ENCODE measurements around the gene ADAMTSL1.

Gene ADAMTSL1

GRCh38 chr9:18700714-18701113 is 226.8 kb downstream of the ADAMTSL1 start:
- no peak for DNase-seq (ENCODE audit: low read depth in 2 of 2)

DNA sequence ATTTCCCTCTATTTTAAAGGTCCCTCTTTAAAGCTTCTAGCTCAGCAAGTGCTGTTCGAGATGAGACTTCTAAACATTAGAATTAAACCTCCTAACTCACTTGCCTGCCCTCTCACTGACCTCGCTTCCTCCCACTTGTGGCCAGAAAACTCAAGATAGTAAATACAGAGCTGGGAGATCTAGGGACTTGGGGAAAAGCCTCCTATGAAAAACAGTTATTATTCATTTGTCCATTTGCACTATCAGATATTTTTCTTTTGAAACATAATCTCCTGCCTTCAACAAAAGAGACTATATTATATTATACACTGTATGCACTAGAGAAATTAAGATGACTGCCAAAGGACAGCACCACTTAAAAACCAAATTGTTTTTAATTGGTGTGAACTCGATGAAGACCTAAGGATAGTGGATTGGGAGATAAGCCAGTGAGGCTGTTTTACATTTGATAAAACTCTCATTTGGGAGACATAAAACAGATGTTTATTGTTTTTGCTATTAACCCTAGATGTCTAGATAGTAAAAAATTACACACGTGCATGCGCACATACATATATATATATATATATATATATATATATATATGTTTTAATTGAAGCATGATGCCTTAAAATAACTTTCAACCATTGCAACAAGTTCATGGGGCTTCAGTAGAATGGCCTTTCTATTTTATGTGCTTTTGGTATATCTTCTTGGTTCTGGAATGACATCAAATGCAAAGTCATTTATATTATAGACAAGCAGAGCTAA is 229.4 kb downstream of the ADAMTSL1 start:
- no peak for DNase-seq (ENCODE audit: low read depth in 2 of 2)

DNA sequence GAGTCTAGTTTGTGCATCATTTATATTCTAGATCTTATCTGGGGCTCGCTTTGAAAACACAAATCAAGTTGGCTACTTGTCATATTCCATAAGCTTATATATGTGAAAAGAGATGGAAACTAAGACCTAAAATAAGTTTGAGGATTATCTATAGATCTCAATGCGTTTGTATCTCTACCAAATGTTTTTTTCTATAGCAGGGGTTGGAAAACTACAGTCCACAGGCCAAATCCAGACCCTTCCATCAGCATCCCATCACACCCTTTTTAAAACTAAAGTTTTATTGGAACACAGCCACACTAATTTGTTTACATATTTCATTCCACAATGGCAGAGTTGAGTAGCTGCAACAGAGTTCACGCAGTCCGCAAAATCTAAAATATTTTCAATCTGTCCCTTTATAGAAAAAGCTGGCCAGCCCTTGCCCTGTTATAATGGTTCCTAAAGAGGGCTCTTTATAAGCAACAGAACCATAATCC is 230.0 kb downstream of the ADAMTSL1 start:
- no peak for DNase-seq (ENCODE audit: low read depth in 2 of 2)

DNA sequence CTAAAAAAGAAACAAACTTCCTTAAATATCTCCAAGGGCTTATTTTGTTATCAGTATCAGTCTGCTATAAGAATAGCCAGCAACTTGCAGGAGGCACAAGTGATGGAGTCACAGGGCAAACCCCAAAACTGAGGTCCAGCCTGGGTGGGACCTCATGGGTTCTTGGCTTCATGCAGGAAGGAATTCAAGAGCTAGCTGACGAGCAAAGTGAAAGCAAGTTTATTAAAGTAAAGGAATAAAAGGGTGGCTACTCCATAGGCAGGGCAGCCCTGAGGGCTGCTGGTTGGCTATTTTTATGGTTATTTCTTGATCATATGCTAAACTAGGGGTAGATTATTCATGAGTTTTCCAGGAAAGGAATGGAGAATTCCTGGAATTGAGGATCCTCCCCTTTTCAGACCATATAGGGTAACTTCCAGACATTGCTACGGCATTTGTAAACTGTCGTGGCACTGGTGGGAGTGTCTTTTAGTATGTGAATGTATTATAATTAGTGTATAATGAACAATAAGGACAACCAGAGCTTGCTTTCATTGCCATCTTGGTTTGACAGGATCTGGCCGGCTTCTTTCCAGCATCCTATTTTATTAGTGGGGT is 231.9 kb downstream of the ADAMTSL1 start:
- no peak for DNase-seq (ENCODE audit: low read depth in 2 of 2)

DNA sequence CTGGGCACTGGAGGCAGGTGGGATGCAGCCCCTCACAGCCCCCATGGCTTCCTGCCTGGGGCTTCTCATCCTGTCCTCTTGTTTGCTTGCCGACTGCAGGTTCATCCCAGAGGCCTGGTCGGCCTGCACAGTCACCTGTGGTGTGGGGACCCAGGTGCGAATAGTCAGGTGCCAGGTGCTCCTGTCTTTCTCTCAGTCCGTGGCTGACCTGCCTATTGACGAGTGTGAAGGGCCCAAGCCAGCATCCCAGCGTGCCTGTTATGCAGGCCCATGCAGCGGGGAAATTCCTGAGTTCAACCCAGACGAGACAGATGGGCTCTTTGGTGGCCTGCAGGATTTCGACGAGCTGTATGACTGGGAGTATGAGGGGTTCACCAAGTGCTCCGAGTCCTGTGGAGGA is 232.7 kb downstream of the ADAMTSL1 start:
- DNase-seq (ENCODE audit: low read depth in 2 of 2): no peak

GRCh38 chr9:18707061-18707461 is 233.1 kb downstream of the ADAMTSL1 start:
- DNase-seq (ENCODE audit: low read depth in 2 of 2): no peak

GRCh38 chr9:18707489-18708205 is 233.7 kb downstream of the ADAMTSL1 start:
- DNase-seq (ENCODE audit: low read depth in 2 of 2): no peak

- no peak for DNase-seq (ENCODE audit: low read depth in 2 of 2)
Observed at GRCh38 chr9:18708429-18708828, 234.5 kb downstream of the ADAMTSL1 start.

DNA sequence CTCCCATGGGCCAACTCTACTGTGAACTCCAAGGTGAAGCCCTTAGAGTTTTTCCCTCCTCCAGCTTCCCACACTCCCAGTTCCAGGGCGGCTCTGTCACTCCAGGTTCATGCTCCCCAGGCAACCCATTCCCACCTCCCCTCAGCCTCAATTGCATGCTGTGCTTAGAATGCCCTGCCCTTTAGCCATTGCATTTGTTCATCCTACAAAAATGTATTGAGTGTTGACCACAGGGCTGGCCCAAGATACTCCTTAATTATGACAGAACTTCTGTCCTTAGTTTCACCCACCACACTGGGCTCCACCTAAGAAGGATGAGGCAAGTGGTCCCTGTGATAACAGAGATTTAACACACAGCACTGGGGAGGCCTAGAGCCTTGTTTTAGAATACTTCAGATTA is 236.1 kb downstream of the ADAMTSL1 start:
- DNase-seq (ENCODE audit: low read depth in 2 of 2): no peak

- no peak for DNase-seq (ENCODE audit: low read depth in 2 of 2)
Observed at GRCh38 chr9:18717759-18718158, 243.8 kb downstream of the ADAMTSL1 start.

- no peak for DNase-seq (ENCODE audit: low read depth in 2 of 2)
Observed at GRCh38 chr9:18718393-18718792, 244.4 kb downstream of the ADAMTSL1 start.

- DNase-seq (ENCODE audit: low read depth in 2 of 2): no peak
Observed at GRCh38 chr9:18718932-18719331, 245.0 kb downstream of the ADAMTSL1 start.

- no peak for DNase-seq (ENCODE audit: low read depth in 2 of 2)
Observed at GRCh38 chr9:18720691-18721090, 246.7 kb downstream of the ADAMTSL1 start.

DNA sequence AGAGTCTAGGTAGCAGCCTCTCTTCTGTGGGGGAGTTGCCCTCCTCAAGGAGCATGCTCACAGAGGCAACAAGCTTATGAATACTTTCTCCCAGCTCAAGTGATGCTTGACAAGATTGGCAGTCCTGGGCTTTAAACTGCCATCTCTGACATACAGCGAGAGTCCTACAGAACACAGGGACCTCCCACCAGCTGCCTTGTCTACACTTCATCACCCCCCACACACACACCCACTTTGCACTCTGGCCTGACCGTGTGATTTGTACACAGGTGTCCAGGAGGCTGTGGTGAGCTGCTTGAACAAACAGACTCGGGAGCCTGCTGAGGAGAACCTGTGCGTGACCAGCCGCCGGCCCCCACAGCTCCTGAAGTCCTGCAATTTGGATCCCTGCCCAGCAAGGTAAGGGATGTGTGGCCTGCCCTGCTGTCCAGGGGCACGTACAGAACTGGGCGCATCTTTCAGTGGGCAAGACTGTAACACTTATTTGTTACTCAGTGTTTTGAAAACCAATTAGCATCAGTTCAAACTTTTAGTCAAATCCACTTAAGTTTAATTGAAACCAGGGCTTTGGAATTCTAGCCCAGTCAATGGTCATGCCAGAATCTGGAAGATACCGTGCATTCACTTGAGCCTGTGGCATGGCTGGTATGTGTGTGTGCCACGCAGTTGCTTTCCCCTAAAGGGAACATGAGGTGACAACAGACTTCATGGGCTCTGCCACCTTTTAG is 247.5 kb downstream of the ADAMTSL1 start:
- no peak for DNase-seq (ENCODE audit: low read depth in 2 of 2)

DNA sequence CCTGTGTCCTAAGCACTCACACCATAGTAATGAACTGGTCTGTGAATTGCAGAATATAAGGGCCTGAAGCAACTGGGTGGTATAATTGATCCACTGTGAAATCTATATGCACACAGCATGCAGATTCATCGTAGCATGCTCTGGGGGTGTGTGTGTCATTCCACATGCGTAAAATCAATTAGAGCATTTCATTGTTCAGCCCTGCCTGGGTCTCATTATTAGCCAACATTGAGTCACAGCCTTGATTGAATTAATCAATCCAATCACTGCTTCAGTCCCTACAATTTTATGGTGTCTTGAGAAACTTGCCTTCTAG is 248.0 kb downstream of the ADAMTSL1 start:
- no peak for DNase-seq (ENCODE audit: low read depth in 2 of 2)

GRCh38 chr9:18722882-18723281 is 248.9 kb downstream of the ADAMTSL1 start:
- DNase-seq (ENCODE audit: low read depth in 2 of 2): no peak

DNA sequence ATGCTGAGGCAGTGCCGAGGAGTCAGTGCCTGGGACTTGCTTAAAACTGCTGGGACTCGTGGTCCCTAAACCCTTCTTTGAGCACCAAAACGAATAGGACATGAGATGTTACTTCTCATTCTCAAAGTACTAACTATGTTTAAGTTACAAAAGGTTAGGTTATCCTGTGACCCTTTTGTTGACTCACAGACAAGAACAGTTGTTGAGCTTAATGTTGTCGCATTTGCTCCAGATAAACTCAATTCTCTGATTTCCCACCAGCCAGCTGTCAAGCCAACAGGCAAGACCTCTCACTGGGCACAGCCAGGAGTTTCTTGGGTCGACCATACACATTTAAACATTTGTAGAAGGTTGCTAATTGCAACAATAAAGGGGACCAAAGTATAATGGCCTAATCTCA is 249.4 kb downstream of the ADAMTSL1 start:
- DNase-seq (ENCODE audit: low read depth in 2 of 2): no peak

- no peak for DNase-seq (ENCODE audit: low read depth in 2 of 2)
Observed at GRCh38 chr9:18726546-18726945, 252.6 kb downstream of the ADAMTSL1 start.

DNA sequence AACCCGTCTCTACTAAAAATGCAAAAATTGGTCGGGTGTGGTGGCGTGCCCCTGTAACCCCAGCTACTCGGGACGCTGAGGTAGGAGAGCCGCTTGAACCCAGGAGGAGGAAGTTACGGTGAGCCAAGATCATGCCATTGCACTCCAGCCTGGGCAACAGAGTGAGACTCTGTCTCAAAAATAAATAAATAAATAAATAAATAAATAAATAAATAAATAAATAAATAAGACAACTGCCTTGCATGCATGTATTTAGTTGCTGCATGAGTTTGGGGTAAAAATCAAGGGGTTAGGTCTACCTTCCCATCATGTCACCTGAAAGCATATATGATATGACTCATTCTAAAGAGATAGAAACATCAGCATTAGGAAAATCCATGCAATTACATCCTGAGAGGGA is 254.0 kb downstream of the ADAMTSL1 start:
- no peak for DNase-seq (ENCODE audit: low read depth in 2 of 2)

GRCh38 chr9:18728642-18729041 is 254.7 kb downstream of the ADAMTSL1 start:
- no peak for DNase-seq (ENCODE audit: low read depth in 2 of 2)

DNA sequence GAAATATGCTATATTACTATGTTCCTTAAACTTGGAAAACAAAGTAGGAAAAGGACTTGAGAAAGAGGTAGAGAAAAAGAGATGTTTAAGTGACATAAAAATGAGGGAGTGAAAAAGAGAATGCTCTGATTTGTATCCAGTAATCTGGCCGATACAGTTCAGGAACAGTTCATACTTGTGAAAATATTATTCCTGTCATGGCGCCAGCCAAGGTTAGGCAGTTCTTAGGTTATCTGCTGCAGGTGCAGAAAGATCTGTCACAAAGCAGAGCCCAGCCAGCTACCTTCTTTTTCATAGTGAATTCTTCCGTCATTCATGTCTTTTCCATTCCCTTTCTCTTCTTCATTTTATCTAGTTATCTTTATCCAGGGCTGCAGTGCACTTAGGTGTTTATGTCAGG is 256.3 kb downstream of the ADAMTSL1 start:
- DNase-seq (ENCODE audit: low read depth in 2 of 2): no peak

GRCh38 chr9:18739127-18739526 is 265.2 kb downstream of the ADAMTSL1 start:
- DNase-seq (ENCODE audit: low read depth in 2 of 2): no peak

Data from stimulated activated CD8-positive, alpha-beta memory T cell treated with anti-CD3 and anti-CD28 coated beads, Interleukin-15, amount 100 ng/mL, for 4 hours (primary cell).